Ovary (tissue), 3 donors: ENCODE results near the gene TNPO2.

Source experiments
- EP300 ChIP-seq: sonication (generic); formaldehyde crosslinking; IDR thresholded peaks from one replicate; pipeline ENCODE4 v1.6.1; 2017; ENCODE audit warnings: antibody characterized with exemption
- POLR2A ChIP-seq: fragments of 450-650 bp; IDR thresholded peaks from one replicate; pipeline ENCODE4 v1.6.1; 2017; ENCODE audit warnings: antibody characterized with exemption, mild to moderate bottlenecking, moderate library complexity
- TF ChIP-seq, protein P1 (sequence below), 3 donors: fragments of 450-650 bp in 2 of 3; fragments of 200-600 bp in 1 of 3; IDR thresholded peaks; one replicate each; pipeline versions ENCODE4 v1.5.1 to v1.8.0; 2016 to 2022; ENCODE audit warnings: antibody characterized with exemption in 3 of 3, mild to moderate bottlenecking in 1 of 3
- donor health status: DM: no; HTN: no; CAD: no.

DNA sequence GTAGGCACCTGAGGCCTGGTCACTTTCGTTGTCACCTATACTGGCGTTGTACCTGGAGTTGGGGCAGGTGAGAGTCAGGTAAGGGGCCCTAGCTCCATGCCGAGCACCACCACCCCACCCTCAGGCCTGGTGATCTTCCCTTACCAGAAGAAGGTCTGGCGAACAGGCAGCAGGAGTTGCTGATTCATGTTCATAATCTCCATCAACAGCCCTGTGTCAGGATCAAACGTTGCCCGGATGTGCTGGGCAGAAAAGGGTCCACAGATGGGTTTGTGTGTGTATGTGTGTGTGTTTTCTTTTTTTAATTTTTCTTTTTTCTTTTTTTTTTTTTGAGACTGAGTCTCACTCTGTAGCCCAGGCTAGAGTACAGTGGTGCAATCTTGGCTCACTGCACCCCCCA is 71.5 kb downstream of the TNPO2 start:
- no peak for TF ChIP-seq POLR2A
- TF ChIP-seq EP300: no peak
- TF ChIP-seq, protein P1, sequence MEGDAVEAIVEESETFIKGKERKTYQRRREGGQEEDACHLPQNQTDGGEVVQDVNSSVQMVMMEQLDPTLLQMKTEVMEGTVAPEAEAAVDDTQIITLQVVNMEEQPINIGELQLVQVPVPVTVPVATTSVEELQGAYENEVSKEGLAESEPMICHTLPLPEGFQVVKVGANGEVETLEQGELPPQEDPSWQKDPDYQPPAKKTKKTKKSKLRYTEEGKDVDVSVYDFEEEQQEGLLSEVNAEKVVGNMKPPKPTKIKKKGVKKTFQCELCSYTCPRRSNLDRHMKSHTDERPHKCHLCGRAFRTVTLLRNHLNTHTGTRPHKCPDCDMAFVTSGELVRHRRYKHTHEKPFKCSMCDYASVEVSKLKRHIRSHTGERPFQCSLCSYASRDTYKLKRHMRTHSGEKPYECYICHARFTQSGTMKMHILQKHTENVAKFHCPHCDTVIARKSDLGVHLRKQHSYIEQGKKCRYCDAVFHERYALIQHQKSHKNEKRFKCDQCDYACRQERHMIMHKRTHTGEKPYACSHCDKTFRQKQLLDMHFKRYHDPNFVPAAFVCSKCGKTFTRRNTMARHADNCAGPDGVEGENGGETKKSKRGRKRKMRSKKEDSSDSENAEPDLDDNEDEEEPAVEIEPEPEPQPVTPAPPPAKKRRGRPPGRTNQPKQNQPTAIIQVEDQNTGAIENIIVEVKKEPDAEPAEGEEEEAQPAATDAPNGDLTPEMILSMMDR (IDR thresholded peaks at IDR 0.05): no peak
